K562 (cell line): ENCODE measurements around the gene BRD7.

ENCODE experiments used
- CTCF ChIP-seq, 3 experiments: IDR thresholded peaks in 2 of 3; conservative IDR thresholded peaks in 1 of 3; 2 replicates each; pipeline ENCODE4 v1.5.1; 2011 to 2012; ENCODE audit warnings: low read length in 3 of 3, mild to moderate bottlenecking in 3 of 3, control low read depth in 2 of 3, improper control_type of control experiment in 1 of 3, inconsistent platforms in 1 of 3, low read depth in 1 of 3, mixed read lengths in 1 of 3, moderate library complexity in 1 of 3; ENCODE audit not compliant: insufficient read depth in 2 of 3
- EZH2 ChIP-seq: IDR thresholded peaks from 2 replicates; pipeline ENCODE4 v1.6.1; 2012; ENCODE audit warnings: low read depth, mild to moderate bottlenecking, inconsistent platforms, low read length, borderline replicate concordance
- HNRNPH1 ChIP-seq: fragments of 200-400 bp; formaldehyde crosslinking; optimal IDR thresholded peaks from 2 replicates; pipeline ENCODE3; 2017; ENCODE audit warnings: low read depth, mild to moderate bottlenecking, low read length, moderate library complexity
- SMARCC2 ChIP-seq: fragments of 450-650 bp; IDR thresholded peaks from 2 replicates; pipeline ENCODE4 v1.6.1; 2017; ENCODE audit warnings: antibody characterized with exemption, moderate library complexity, mild to moderate bottlenecking, low read depth
- SP1 ChIP-seq: sonication (generic); formaldehyde crosslinking; IDR thresholded peaks from 2 replicates; pipeline ENCODE4 v1.8.1; 2022; ENCODE audit warnings: mild to moderate bottlenecking, missing genetic modification reagents
- SREBF1 ChIP-seq: fragments of 150-350 bp; IDR thresholded peaks from 2 replicates; pipeline ENCODE4 v1.6.1; 2014; ENCODE audit warnings: antibody characterized with exemption, low read depth, low read length, borderline replicate concordance
- TFE3 ChIP-seq: fragments of 450-650 bp; formaldehyde crosslinking; IDR thresholded peaks from 2 replicates; pipeline ENCODE4 v1.4.0; 2020; ENCODE audit warnings: mild to moderate bottlenecking, mixed read lengths
- USF1 ChIP-seq: sonication (generic); formaldehyde crosslinking; IDR thresholded peaks from 2 replicates; pipeline ENCODE4 v1.9.0; 2022; ENCODE audit warnings: mild to moderate bottlenecking, missing genetic modification reagents
- XRCC5 ChIP-seq: fragments of 200-400 bp; formaldehyde crosslinking; IDR thresholded peaks from 2 replicates; pipeline ENCODE4 v1.6.1; 2017; ENCODE audit warnings: low read depth, mild to moderate bottlenecking, low read length

- no peak for TF ChIP-seq TFE3 (CRISPR knock-in tag)
- TF ChIP-seq HNRNPH1: no peak
- no peak for TF ChIP-seq SMARCC2
- TF ChIP-seq SP1 (CRISPR knock-in tag): no peak
- no peak for TF ChIP-seq EZH2
- no peak for TF ChIP-seq SREBF1
- no peak for TF ChIP-seq CTCF (IDR thresholded peaks at IDR 0.05 in 2 of 3, conservative IDR thresholded peaks at IDR 0.05 in 1 of 3; ENCODE audit: insufficient read depth in 2 of 3, low read depth in 1 of 3, low read length in 3 of 3)
- no peak for TF ChIP-seq USF1 (CRISPR knock-in tag)
- TF ChIP-seq XRCC5: no peak
These were observed 97.4 kb downstream of the BRD7 start for GRCh38 chr16:50271148-50272041.
